Measurements from ENCODE around the gene SLC8A2.

SLC8A2 gene

GRCh38 chr19:47490847-47491246 lies 19.2 kb upstream of the SLC8A2 start:
- Histone ChIP-seq H3K27ac (ENCODE audit: low read depth, low read length) (no peak overlapping the region), H3K9me2 (replicated peaks; ENCODE audit: control insufficient read depth, low read length) (no peaks in the 10 kb centered on the region), H4K20me1 (ENCODE audit: control insufficient read depth, insufficient read depth, low read depth, low read length) (no peaks in the 10 kb centered on the region), H3K27me3 (ENCODE audit: control insufficient read depth, low read length) (no peaks in the 10 kb centered on the region), H3K36me3 (ENCODE audit: control insufficient read depth, low read length) (peaks cover 32% of the 10 kb centered on the region), H3K9me3 (ENCODE audit: control insufficient read depth, insufficient read depth, low read length) (no peaks in the 10 kb centered on the region), H3K4me3 (ENCODE audit: low read length) (no peak overlapping the region), H3K4me1 (ENCODE audit: control insufficient read depth, low read length) (peaks cover 22% of the 10 kb centered on the region), H3F3A (ENCODE audit: control insufficient read depth, insufficient read depth) (peaks cover 4% of the 10 kb centered on the region), H3K4me2 (ENCODE audit: low read length) (no peak overlapping the region), H3K79me2 (ENCODE audit: control insufficient read depth, low read length) (peaks cover under 1% of the 10 kb centered on the region; the same call in 1 of the 2 replicates)
- TF ChIP-seq EZH2phosphoT487 (IDR thresholded peaks at IDR 0.05; ENCODE audit: borderline replicate concordance, low read length) = no peak
- no peak for TF ChIP-seq CTCF (IDR thresholded peaks at IDR 0.05; ENCODE audit: low read depth, low read length, poor library complexity, severe bottlenecking)

DNA sequence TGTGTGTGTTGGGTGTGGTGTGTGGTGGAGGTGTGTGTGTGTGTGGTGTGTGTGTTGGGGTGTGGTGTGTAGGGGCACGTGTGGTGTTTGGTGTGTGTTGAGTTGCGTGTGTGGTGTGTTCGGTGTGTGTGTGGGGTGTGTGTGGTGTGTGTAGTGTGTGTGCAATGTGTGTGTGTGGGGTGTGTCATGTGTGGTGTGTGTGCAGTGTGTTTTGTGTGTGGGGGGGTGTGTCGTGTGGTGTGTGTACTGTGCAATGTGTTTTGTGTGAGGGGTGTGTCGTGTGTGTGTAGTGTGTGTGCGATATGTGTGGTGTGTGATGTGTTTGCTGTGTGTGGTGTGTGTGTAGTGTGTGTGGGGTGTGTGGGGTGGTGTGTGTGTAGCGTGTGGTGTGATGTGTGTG lies 18.3 kb upstream of the SLC8A2 start:
- no peak overlapping the region for H3K27ac ChIP-seq (ENCODE audit: low read depth, low read length)
- H3K4me3 ChIP-seq (ENCODE audit: low read length) = no peak overlapping the region
- H3K27me3 ChIP-seq (ENCODE audit: control insufficient read depth, low read length) = no peaks in the 10 kb centered on the region
- TF ChIP-seq EZH2phosphoT487 (IDR thresholded peaks at IDR 0.05; ENCODE audit: borderline replicate concordance, low read length) (no peak), CTCF (IDR thresholded peaks at IDR 0.05; ENCODE audit: low read depth, low read length, poor library complexity, severe bottlenecking) (no peak)
- peaks cover 30% of the 10 kb centered on the region for H3K4me1 ChIP-seq (ENCODE audit: control insufficient read depth, low read length)
- peaks cover 11% of the 10 kb centered on the region for H3F3A ChIP-seq (ENCODE audit: control insufficient read depth, insufficient read depth)
- peaks cover 9% of the 10 kb centered on the region for H3K79me2 ChIP-seq (ENCODE audit: control insufficient read depth, low read length)
- H3K4me2 ChIP-seq (ENCODE audit: low read length) = no peak overlapping the region
- no peaks in the 10 kb centered on the region for H4K20me1 ChIP-seq (ENCODE audit: control insufficient read depth, insufficient read depth, low read depth, low read length)
- no peaks in the 10 kb centered on the region for H3K9me3 ChIP-seq (ENCODE audit: control insufficient read depth, insufficient read depth, low read length)
- H3K9me2 ChIP-seq (replicated peaks; ENCODE audit: control insufficient read depth, low read length) = no peaks in the 10 kb centered on the region
- H3K36me3 ChIP-seq (ENCODE audit: control insufficient read depth, low read length) = peaks cover 40% of the 10 kb centered on the region

GRCh38 chr19:47489072-47489914 lies 17.6 kb upstream of the SLC8A2 start:
- Histone ChIP-seq H3K27ac (ENCODE audit: low read depth, low read length) (no peak overlapping the region), H3K79me2 (ENCODE audit: control insufficient read depth, low read length) (peaks cover 15% of the 10 kb centered on the region), H3K9me3 (ENCODE audit: control insufficient read depth, insufficient read depth, low read length) (no peaks in the 10 kb centered on the region), H3K9me2 (replicated peaks; ENCODE audit: control insufficient read depth, low read length) (no peaks in the 10 kb centered on the region), H3K4me1 (ENCODE audit: control insufficient read depth, low read length) (peaks cover 34% of the 10 kb centered on the region), H4K20me1 (ENCODE audit: control insufficient read depth, insufficient read depth, low read depth, low read length) (no peaks in the 10 kb centered on the region), H3K4me2 (ENCODE audit: low read length) (no peak overlapping the region), H3K4me3 (ENCODE audit: low read length) (no peak overlapping the region), H3K36me3 (ENCODE audit: control insufficient read depth, low read length) (peaks cover 45% of the 10 kb centered on the region), H3K27me3 (ENCODE audit: control insufficient read depth, low read length) (no peaks in the 10 kb centered on the region), H3F3A (ENCODE audit: control insufficient read depth, insufficient read depth) (peaks cover 14% of the 10 kb centered on the region)
- TF ChIP-seq EZH2phosphoT487 (IDR thresholded peaks at IDR 0.05; ENCODE audit: borderline replicate concordance, low read length) (no peak), CTCF (IDR thresholded peaks at IDR 0.05; ENCODE audit: low read depth, low read length, poor library complexity, severe bottlenecking) (no peak)
